Smooth muscle cell (in vitro differentiated cells): ENCODE measurements around the gene NCAPD3. TPM values are rescaled to one million over a fixed set of nuclear protein-coding genes. Genes with fewer than 3 reads are reported as not detected.

Experiments
- DNase-seq: peaks from one replicate; lab custom pipeline; 2025; ENCODE audit not compliant: unreplicated experiment; lab: John Stamatoyannopoulos, UW
- H2AFZ ChIP-seq: fragments of 200-600 bp; sonication (generic); 2 replicates; pipeline ENCODE4 v1.6.0; 2016; ENCODE audit warnings: antibody characterized with exemption, low read depth, mild to moderate bottlenecking
- H3F3A ChIP-seq: fragments of 200-600 bp; sonication (generic); 2 replicates; pipeline ENCODE4 v1.6.0; 2017; ENCODE audit warnings: antibody characterized with exemption, low read depth
- H3K27ac ChIP-seq: fragments of 200-600 bp; sonication (generic); 2 replicates; pipeline ENCODE4 v1.5.1; 2016; ENCODE audit warnings: low read depth, mild to moderate bottlenecking
- H3K27me3 ChIP-seq: fragments of 200-600 bp; sonication (generic); 2 replicates; pipeline ENCODE4 v1.6.1; 2016; ENCODE audit warnings: low read depth, mild to moderate bottlenecking
- H3K36me3 ChIP-seq: fragments of 200-600 bp; sonication (generic); 2 replicates; pipeline ENCODE4 v1.5.1; 2016; ENCODE audit warnings: low read depth
- H3K4me1 ChIP-seq: fragments of 200-600 bp; sonication (generic); 2 replicates; pipeline ENCODE4 v1.5.1; 2016; ENCODE audit warnings: low read depth
- H3K4me2 ChIP-seq: fragments of 200-600 bp; sonication (generic); 2 replicates; pipeline ENCODE4 v1.6.0; 2016; ENCODE audit warnings: mild to moderate bottlenecking
- H3K4me3 ChIP-seq: fragments of 200-600 bp; sonication (generic); 2 replicates; pipeline ENCODE4 v1.5.1; 2016; ENCODE audit warnings: mild to moderate bottlenecking
- H3K79me2 ChIP-seq: fragments of 200-600 bp; sonication (generic); 2 replicates; pipeline ENCODE4 v1.6.0; 2016; ENCODE audit warnings: low read depth, mild to moderate bottlenecking
- H3K9ac ChIP-seq: fragments of 200-600 bp; sonication (generic); 2 replicates; pipeline ENCODE4 v1.6.0; 2016; ENCODE audit warnings: low read depth
- H3K9me3 ChIP-seq: fragments of 200-600 bp; sonication (generic); replicated peaks from 2 replicates; pipeline ENCODE4 v1.5.1; 2016; ENCODE audit warnings: low read depth
- H4K20me1 ChIP-seq: fragments of 200-600 bp; sonication (generic); 2 replicates; pipeline ENCODE4 v1.6.0; 2016; ENCODE audit warnings: low read depth
- CTCF ChIP-seq: fragments of 200-600 bp; sonication (generic); IDR thresholded peaks from 2 replicates; pipeline ENCODE4 v1.5.1; 2017; ENCODE audit warnings: borderline replicate concordance, mild to moderate bottlenecking, antibody characterized with exemption; ENCODE audit not compliant: insufficient read depth, poor library complexity, severe bottlenecking
- WGBS: methylation state at CpG from one replicate; pipeline ENCODE4 v1.1.7; 2016; ENCODE audit warnings: low lambda C conversion rate; 5-methylcytosine and 5-hydroxymethylcytosine counted together
- polyA plus RNA-seq: library from polyadenylated mRNA; unstranded; fragments of >200 nt; fragmentation: Nextera tagmentation; extraction: Ambion mirVana; gene quantifications from 2 replicates; pipeline ENCODE4 v1.2.1, GENCODE V29; 2016
- total RNA-seq: library from RNA; depleted of rRNA; stranded (reverse); fragments of >200 nt; gene quantifications from 2 replicates; pipeline ENCODE4 v1.2.3, GENCODE V29; 2014

The NCAPD3 gene
- total and polyA plus RNA-seq, 2 experiments from 2014 or later = 6.6 to 11.0 TPM

GRCh38 chr11:134155946-134156865 lies 67.6 kb downstream of the NCAPD3 start:
- Histone ChIP-seq H3K79me2 (no peaks in the 10 kb centered on the region), H3K4me2 (no peak overlapping the region), H3K36me3 (no peaks in the 10 kb centered on the region), H3K4me1 (no peaks in the 10 kb centered on the region), H2AFZ (no peak overlapping the region), H3F3A (no peaks in the 10 kb centered on the region), H3K4me3 (no peak overlapping the region), H3K9ac (no peak overlapping the region), H3K9me3 (no peaks in the 10 kb centered on the region), H3K27me3 (no peaks in the 10 kb centered on the region), H3K27ac (no peak overlapping the region), H4K20me1 (no peaks in the 10 kb centered on the region)
- no peak for DNase-seq
- 97% methylated on average over 28 of the region's 28 CpGs for WGBS
- TF ChIP-seq CTCF = no peak

GRCh38 chr11:134155456-134155855 lies 68.3 kb downstream of the NCAPD3 start:
- H3K4me1 ChIP-seq = no peaks in the 10 kb centered on the region
- H3K27me3 ChIP-seq = no peaks in the 10 kb centered on the region
- DNase-seq = no peak
- no peak overlapping the region for H3K4me3 ChIP-seq
- TF ChIP-seq CTCF = no peak
- no peaks in the 10 kb centered on the region for H3K9me3 ChIP-seq
- H3K9ac ChIP-seq = no peak overlapping the region
- H4K20me1 ChIP-seq = no peaks in the 10 kb centered on the region
- no peak overlapping the region for H2AFZ ChIP-seq
- H3K79me2 ChIP-seq = no peaks in the 10 kb centered on the region
- H3K4me2 ChIP-seq = no peak overlapping the region
- H3F3A ChIP-seq = no peaks in the 10 kb centered on the region
- no peak overlapping the region for H3K27ac ChIP-seq
- H3K36me3 ChIP-seq = no peaks in the 10 kb centered on the region
- WGBS = 91% methylated on average over 16 of the region's 16 CpGs

- H3K4me2 ChIP-seq = no peak overlapping the region
- no peaks in the 10 kb centered on the region for H3K9me3 ChIP-seq
- H3K79me2 ChIP-seq = no peaks in the 10 kb centered on the region
- DNase-seq = no peak
- H3K4me1 ChIP-seq = no peaks in the 10 kb centered on the region
- no peak overlapping the region for H3K27ac ChIP-seq
- no peak for TF ChIP-seq CTCF
- no peak overlapping the region for H3K9ac ChIP-seq
- H3K27me3 ChIP-seq = no peaks in the 10 kb centered on the region
- no peak overlapping the region for H2AFZ ChIP-seq
- WGBS = 98% methylated on average over 10 of the region's 11 CpGs
- H4K20me1 ChIP-seq = no peaks in the 10 kb centered on the region
- H3K36me3 ChIP-seq = no peaks in the 10 kb centered on the region
- no peaks in the 10 kb centered on the region for H3F3A ChIP-seq
- no peak overlapping the region for H3K4me3 ChIP-seq
Measured at GRCh38 chr11:134154441-134154840, 69.3 kb downstream of the NCAPD3 start.
